GM21737 (cell line): Measurements from ENCODE around the gene PCBD2.
"Not testable (repeated sequence)": the region's sequence is repeated elsewhere in the genome, so short reads cannot be mapped to it uniquely, and the experiment has no call there.

Experiments used
- ATAC-seq: cut with Tn5 transposase; IDR thresholded peaks from one replicate; pipeline ENCODE4 v1.9.1; 2021; ENCODE audit warnings: mild to moderate bottlenecking, moderate library complexity; ENCODE audit not compliant: unreplicated experiment

The PCBD2 gene

GRCh38 chr5:134904610-134905245 lies at the start of gene PCBD2:
PCBD2 (plus strand) TSS chr5:134905131; CDS start chr5:134905140, 9 bp downstream.
- peak; percentile 80 for ATAC-seq

DNA sequence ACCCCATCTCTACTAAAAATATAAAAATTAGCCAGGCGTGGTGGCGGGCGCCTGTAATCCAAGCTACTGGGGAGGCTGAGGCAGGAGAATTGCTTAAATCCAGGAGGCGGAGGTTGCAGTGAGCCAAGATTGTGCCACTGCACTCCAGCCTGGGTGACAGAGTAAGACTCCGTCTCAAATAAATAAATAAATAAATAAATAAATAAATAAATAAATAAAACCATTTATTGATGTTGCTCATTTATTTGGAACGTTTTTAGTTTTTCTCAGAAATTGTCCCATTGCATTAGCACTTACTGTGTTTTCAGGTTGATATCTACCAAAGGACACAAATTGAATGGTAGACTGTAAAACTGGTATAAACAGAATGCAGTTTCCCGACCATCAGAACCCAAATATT lies 48.5 kb upstream of the PCBD2 start:
- not testable (repeated sequence) for ATAC-seq

DNA sequence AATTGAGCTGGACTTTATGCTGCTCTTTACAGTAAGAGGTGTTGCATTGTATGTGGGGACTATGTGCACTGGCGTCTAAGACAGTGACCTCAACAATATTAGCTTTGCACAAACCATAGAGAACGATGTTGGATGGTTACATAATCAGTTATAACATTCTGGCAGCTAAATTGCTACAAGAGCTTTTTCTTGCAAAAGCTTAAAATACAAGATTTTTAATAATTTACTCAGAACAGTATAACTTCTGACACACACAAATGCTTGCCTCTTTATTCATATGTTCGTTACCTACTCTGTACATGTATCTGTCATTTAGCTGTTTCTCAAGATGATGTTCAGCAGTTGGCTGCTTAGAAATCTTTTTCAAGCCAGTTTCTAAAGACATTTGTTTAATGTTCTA lies 47.5 kb upstream of the PCBD2 start:
- no peak for ATAC-seq

DNA sequence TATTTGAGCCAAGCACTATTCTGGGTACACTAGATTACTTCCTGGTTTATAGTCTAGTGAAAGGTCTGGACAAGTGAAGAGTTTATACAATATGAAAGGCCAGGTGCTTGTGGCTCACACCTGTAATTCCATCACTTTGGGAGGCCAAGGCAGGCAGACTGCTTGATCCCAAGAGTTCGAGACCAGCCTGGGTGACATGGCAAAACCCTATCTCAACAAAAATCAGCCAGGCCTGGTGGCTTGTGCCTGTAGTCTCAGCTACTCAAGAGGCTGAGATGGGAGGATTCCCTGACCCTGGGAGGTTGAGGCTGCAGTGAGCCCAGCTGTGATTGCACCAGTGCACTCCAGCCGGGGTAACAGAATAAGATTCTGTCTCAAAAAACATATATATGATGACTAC lies 40.2 kb upstream of the PCBD2 start:
- no peak for ATAC-seq

GRCh38 chr5:134873494-134873893 lies 31.4 kb upstream of the PCBD2 start:
- ATAC-seq, result no peak

GRCh38 chr5:134873987-134874830 lies 30.7 kb upstream of the PCBD2 start, which contains the start of gene TXNDC15:
TXNDC15 (plus strand) TSS chr5:134874371; CDS start chr5:134874428, 57 bp downstream.
- peak; percentile 77 for ATAC-seq

GRCh38 chr5:134874831-134875655 lies 29.9 kb upstream of the PCBD2 start:
- ATAC-seq, result no peak

DNA sequence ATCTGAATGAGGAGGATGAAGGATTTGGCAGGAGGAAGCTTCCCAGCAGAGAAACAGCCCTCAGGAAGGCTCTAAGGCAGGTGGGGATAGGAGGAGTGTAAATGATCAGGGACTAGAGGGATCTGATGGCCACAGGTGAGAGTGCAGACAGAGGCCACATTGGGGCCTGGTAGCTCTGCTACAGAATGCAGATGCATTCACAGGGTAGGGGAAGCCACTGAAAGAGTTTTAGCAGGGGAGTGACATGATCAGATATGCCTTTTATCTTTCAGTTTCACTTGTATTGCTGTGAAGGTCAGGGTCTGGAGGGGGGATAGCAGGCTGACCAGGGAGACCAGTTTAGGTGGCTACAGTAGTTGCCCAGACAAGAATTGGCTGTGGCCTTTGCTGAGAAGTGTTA lies 27.8 kb upstream of the PCBD2 start:
- ATAC-seq, result peak; percentile 40

DNA sequence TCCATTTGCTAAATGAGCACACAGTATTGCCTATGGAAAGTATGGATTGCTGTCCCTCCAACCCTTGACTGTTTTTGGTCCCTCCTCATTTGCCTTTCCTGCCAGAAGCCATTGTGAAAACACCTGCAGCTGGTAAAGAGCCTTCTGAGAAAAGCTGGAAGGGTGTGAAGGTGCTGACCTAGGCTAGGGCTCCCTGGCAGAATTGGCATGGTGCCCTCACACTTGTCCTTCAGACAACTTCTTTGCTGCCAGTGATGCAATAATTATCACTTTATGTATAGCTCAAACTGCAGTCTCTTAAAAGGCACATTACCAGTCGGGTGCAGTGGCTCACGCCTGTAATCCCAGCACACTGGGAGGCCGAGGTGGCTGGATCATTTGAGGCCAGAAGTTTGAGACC lies 26.5 kb upstream of the PCBD2 start:
- no peak for ATAC-seq

DNA sequence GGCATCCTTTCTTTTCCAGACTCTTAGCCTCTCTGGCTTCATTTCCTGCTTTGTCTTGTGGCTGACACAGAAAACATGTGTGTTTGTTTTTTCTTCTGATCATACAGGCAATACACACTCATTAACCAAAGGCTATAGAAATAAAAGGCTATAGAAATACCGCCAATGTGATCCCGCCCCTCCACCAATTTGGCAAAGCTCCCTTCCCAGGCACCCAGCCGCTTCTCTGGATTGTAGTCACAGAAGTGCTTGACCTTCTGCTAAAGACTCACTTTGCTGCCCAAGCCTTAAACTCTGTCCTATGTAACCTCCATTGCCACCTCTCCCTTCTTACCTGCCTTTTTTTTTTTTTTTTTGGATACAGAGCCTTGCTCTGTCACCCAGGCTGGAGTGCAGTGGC lies 25.5 kb upstream of the PCBD2 start:
- no peak for ATAC-seq

GRCh38 chr5:134880937-134881336 lies 24.0 kb upstream of the PCBD2 start:
- not testable (repeated sequence) for ATAC-seq

GRCh38 chr5:134881711-134882110 lies 23.2 kb upstream of the PCBD2 start:
- not testable (repeated sequence) for ATAC-seq

- ATAC-seq, result no peak
These were observed 17.3 kb upstream of the PCBD2 start for GRCh38 chr5:134887593-134888159.

- no peak for ATAC-seq
These were observed 15.6 kb upstream of the PCBD2 start for GRCh38 chr5:134889335-134889734.

DNA sequence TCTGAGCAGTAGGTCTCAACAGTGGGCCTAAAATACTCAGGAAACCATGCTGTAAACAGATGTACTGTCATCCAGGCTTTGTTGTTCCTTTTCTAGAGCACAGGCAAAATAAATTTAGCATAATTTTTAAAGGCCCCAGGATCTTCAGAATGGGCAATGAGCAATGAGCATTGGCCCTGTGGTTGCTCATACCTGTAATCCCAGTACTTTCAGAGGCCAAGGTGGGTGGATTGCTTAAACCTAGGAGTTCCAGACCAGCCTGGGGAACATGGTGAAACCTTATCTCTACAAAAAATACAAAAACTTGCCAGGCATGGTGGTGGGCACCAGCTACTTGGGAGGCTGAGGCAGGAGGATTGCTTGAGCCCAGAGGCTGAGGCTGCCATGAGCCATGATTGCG lies 13.5 kb upstream of the PCBD2 start:
- ATAC-seq, result no peak

DNA sequence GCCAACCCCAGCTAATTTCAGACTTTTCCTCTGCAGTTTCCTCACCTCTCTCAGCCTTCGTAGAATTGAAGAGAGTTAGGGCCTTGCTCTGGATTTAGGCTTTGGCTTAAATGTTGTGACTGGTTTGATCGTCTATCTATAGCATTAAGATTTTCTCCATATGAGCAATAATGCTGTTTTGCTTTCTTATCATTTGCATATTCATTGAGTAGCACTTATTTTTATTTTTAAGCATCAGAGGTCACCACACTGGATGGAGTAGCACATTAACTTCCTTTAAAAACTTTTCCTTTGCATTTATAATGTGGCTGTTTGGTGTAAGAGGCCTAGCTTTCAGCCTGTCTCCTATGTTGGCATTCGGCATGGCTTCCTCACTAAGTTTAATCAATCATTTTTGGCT lies 12.6 kb upstream of the PCBD2 start:
- no peak for ATAC-seq

DNA sequence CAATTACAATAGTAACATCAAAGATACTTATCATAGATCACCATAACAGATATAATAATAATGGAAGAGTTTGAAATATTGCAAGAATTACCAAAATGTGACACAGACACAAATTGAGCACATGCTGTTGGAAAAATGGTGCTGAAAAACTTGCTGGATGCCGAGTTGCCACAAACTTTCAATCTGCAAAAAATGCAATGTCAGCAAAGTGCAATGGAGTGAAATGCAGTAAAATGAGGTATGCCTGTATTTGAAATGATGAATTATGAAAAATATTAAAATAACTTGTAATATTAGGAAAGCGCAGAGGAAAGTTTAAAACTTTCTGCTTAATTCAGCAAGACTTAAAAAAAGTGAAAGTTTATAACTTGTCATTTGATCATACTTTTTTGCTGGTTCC lies 12.0 kb upstream of the PCBD2 start:
- no peak for ATAC-seq

DNA sequence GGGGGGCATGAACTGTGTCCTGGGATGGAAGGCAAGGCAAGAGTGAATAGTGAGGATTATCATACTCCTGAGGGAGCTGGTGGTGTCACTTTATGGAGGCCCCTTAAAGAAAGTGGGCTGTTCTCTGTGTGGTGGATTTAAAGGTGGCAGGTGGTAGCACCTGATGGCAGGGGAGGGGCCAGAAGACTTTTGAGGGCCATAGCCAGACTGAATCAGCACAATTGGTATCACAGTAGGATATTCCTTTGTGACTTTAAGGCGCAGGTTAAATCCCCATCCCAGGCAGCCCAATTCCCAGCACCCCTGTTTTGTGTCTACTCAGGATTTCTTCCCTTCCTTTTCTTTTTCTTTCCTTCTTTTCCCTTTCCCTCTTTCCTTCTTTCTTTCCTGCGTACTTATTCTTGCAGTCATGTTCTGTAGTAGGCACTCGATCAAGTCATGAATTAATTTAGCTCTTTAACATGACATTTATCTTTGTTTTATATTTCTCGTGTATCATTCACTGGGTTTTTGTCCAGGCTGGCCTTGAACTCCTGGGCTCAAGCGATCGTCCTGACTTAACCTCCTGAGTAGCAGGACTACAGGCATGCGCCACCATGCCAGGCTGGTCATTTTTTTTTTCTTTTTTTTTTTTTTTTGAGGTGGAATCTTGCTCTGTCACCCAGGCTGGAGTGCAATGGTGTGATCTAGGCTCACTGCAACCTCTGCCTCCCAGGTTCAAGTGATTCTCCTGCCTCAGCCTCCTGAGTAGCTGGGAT lies 11.0 kb upstream of the PCBD2 start:
- no peak for ATAC-seq

GRCh38 chr5:134902071-134902801 lies 2.7 kb upstream of the PCBD2 start:
- peak; percentile 25 for ATAC-seq
